ENCODE measurements around the gene MEI4. TPM values are rescaled to one million over a fixed set of nuclear protein-coding genes. Genes with fewer than 3 reads are reported as not detected.
"Not testable (repeated sequence)": the region's sequence is repeated elsewhere in the genome, so short reads cannot be mapped to it uniquely, and the experiment has no call there.

MEI4 gene
- total RNA-seq, 6 experiments from 2014 or later, result 0.12 to 1.1 (median 0.22) TPM

- Histone ChIP-seq H3K36me3 (no peaks in the 10 kb centered on the region), H3K4me1 (peaks cover 0 to 12% (median 0%) of the 10 kb centered on the region in 4 donors), H3K4me3 (no peak overlapping the region), H3K27ac (no peak overlapping the region), H3K27me3 (no peaks in the 10 kb centered on the region), H3K9me3 (no peaks in the 10 kb centered on the region)
- intact Hi-C loops (cut with DNase I), result no loop called here
- ATAC-seq (no peak), DNase-seq (no peak)
- 100% methylated on average over 1 of the region's 2 CpGs for WGBS (ENCODE audit: insufficient coverage, low coverage, low lambda C conversion rate, missing lambda C conversion rate)
- TF ChIP-seq POLR2A (IDR thresholded peaks at IDR 0.05) (no peak), CTCF (IDR thresholded peaks at IDR 0.05) (no peak)
Measured at GRCh38 chr6:77816766-77817270, 164.0 kb downstream of the MEI4 start.

GRCh38 chr6:77822265-77822664, 169.4 kb downstream of the MEI4 start:
- Histone ChIP-seq H3K27ac (no peak overlapping the region), H3K9me3 (no peaks in the 10 kb centered on the region), H3K4me3 (no peak overlapping the region), H3K27me3 (no peaks in the 10 kb centered on the region), H3K4me1 (no peaks in the 10 kb centered on the region), H3K36me3 (no peaks in the 10 kb centered on the region)
- intact Hi-C loops (cut with DNase I), result no loop called here
- no peak for ATAC-seq
- TF ChIP-seq CTCF (IDR thresholded peaks at IDR 0.05) (no peak), POLR2A (IDR thresholded peaks at IDR 0.05) (no peak)
- no peak for DNase-seq
- WGBS (ENCODE audit: insufficient coverage, low coverage, low lambda C conversion rate, missing lambda C conversion rate), result 73% methylated on average over 2 of the region's 2 CpGs

DNA sequence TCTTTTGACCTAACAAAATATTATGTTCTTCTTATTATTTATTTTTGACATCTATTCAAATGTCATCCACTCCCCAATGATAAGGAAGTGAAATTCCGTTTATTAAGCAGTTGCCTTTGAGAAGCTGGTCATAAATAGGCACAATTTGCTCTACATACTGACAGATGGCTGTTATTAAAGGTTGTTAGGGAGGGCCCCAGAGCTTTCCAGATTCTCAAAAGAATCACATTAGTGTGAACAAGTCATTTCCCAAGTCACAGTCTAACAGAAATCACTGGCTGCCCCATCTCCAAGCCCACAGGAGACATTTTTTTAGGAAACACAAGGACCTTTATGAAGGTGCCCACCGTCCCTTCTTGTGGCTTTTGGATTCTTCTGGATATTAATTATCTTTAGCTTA, 172.4 kb downstream of the MEI4 start:
- intact Hi-C loops (cut with DNase I), result no loop called here
- Histone ChIP-seq H3K4me3 (no peak overlapping the region), H3K9me3 (no peaks in the 10 kb centered on the region), H3K4me1 (no peaks in the 10 kb centered on the region), H3K36me3 (no peaks in the 10 kb centered on the region), H3K27ac (no peak overlapping the region), H3K27me3 (no peaks in the 10 kb centered on the region)
- WGBS (ENCODE audit: insufficient coverage, low coverage, low lambda C conversion rate, missing lambda C conversion rate), result 60% methylated on average over 2 of the region's 2 CpGs
- DNase-seq, result no peak
- TF ChIP-seq POLR2A (IDR thresholded peaks at IDR 0.05), result no peak
- no peak for TF ChIP-seq CTCF (IDR thresholded peaks at IDR 0.05)
- ATAC-seq, result no peak

GRCh38 chr6:77829736-77830135, 176.9 kb downstream of the MEI4 start:
- ATAC-seq (no peak), DNase-seq (no peak)
- intact Hi-C loops (cut with DNase I), result no loop called here
- Histone ChIP-seq H3K27me3 (no peaks in the 10 kb centered on the region), H3K9me3 (no peaks in the 10 kb centered on the region), H3K4me1 (no peaks in the 10 kb centered on the region), H3K27ac (no peak overlapping the region), H3K36me3 (no peaks in the 10 kb centered on the region), H3K4me3 (no peak overlapping the region)
- TF ChIP-seq POLR2A (IDR thresholded peaks at IDR 0.05), result no peak
- TF ChIP-seq CTCF (IDR thresholded peaks at IDR 0.05), result no peak

GRCh38 chr6:77833749-77834148, 180.9 kb downstream of the MEI4 start:
- H3K9me3 ChIP-seq; DNase-seq; H3K27me3 ChIP-seq; ATAC-seq; H3K4me3 ChIP-seq; intact Hi-C loops (cut with DNase I); H3K36me3 ChIP-seq: not testable (repeated sequence)
- WGBS (ENCODE audit: insufficient coverage, low coverage, low lambda C conversion rate, missing lambda C conversion rate), result 100% methylated on average over 2 of the region's 2 CpGs
- Histone ChIP-seq H3K27ac (peak overlapping the region in 1 of 3 donors; percentile 22), H3K4me1 (peaks cover 0 to 40% (median 8%) of the 10 kb centered on the region in 4 donors)
